HCT116 (cell line): ENCODE results near the gene MMD2. TPM values are rescaled to one million over a fixed set of nuclear protein-coding genes. Genes with fewer than 3 reads are reported as not detected.

Experiments used
- ATAC-seq: fragments of 200-7000 bp; cut with Tn5 transposase; 2 replicates; pipeline ENCODE4 v1.9.1; 2020; ENCODE audit warnings: mild to moderate bottlenecking, moderate library complexity
- BruUV-seq: library from RNA; stranded (reverse); fragments of 400-500 nt; replicated peaks from 2 replicates; lab custom pipeline; 2021; lab: Mats Ljungman, UMichigan
- CTCF ChIA-PET: fragments of 300-600 bp; sonication (Branson Sonifier 250); formaldehyde crosslinking; loops from one replicate; lab custom pipeline; 2021; ENCODE audit warnings: antibody characterized with exemption; lab: Charles Lee
- POLR2A ChIA-PET: fragments of 300-600, 350-600 bp; sonication (Branson Sonifier 250); formaldehyde crosslinking; loops from one replicate; lab custom pipeline; 2021; ENCODE audit warnings: antibody characterized with exemption; lab: Charles Lee
- RAD21 ChIA-PET, 2 experiments: fragments of 300-600 bp; sonication (Branson Sonifier 250); formaldehyde crosslinking; loops; one replicate each; lab custom pipeline; 2023; ENCODE audit warnings: low total read pairs in 2 of 2; ENCODE audit not compliant: uncharacterized antibody in 2 of 2, unreplicated experiment in 2 of 2, low non-redundant PET in 1 of 2; lab: Charles Lee
- DNase-seq: peaks from one replicate; pipeline ENCODE4 v3.0.0-alpha.2; 2010; ENCODE audit warnings: low read depth, low spot score
- H2AFZ ChIP-seq: fragments of 200-600 bp; shearing (Covaris generic), sonication (generic); 2 replicates; pipeline ENCODE4 v1.6.1; 2017; ENCODE audit warnings: low read depth, mixed run types, mixed read lengths, antibody characterized with exemption, low read length; ENCODE audit not compliant: poor library complexity, severe bottlenecking
- H3K27ac ChIP-seq: 2 replicates; pipeline ENCODE4 v1.5.1; 2012; ENCODE audit warnings: low read depth, low read length
- H3K27me3 ChIP-seq: fragments of 200-600 bp; sonication (generic); 2 replicates; pipeline ENCODE4 v1.6.1; 2016; ENCODE audit warnings: mixed run types, low read length, mixed read lengths; ENCODE audit not compliant: insufficient read depth
- H3K36me3 ChIP-seq, 2 experiments: fragments of 200-500 bp in 1 of 2; fragments of 200-600 bp in 1 of 2; sonication (Bioruptor generic) in 1 of 2; sonication (generic) in 1 of 2; 2 replicates each; pipeline versions ENCODE4 v1.5.1 to v1.6.1; 2014 to 2016; ENCODE audit warnings: low read length in 2 of 2, inconsistent platforms in 1 of 2, mixed read lengths in 1 of 2, mixed run types in 1 of 2; ENCODE audit not compliant: insufficient read depth in 2 of 2, control insufficient read depth in 1 of 2
- H3K4me1 ChIP-seq, 2 experiments: fragments of 200-600 bp in 1 of 2; sonication (generic) in 1 of 2; 2 replicates each; pipeline versions ENCODE4 v1.5.1 to v1.6.1; 2012 to 2017; ENCODE audit warnings: low read length in 2 of 2, inconsistent platforms in 1 of 2, mild to moderate bottlenecking in 1 of 2, mixed read lengths in 1 of 2, mixed run types in 1 of 2, moderate library complexity in 1 of 2; ENCODE audit not compliant: insufficient read depth in 2 of 2, control insufficient read depth in 1 of 2
- H3K4me2 ChIP-seq: fragments of 200-600 bp; sonication (generic); 2 replicates; pipeline ENCODE4 v1.6.1; 2017; ENCODE audit warnings: mixed run types, low read length, mixed read lengths
- H3K4me3 ChIP-seq, 2 experiments: fragments of 200-600 bp in 1 of 2; sonication (generic) in 1 of 2; replicated peaks in 1 of 2; 2 replicates each; pipeline ENCODE4 v1.5.1; 2011 to 2016; ENCODE audit warnings: low read length in 2 of 2, control low read depth in 1 of 2, low read depth in 1 of 2, mild to moderate bottlenecking in 1 of 2, mixed read lengths in 1 of 2, mixed run types in 1 of 2
- H3K79me2 ChIP-seq: fragments of 200-600 bp; sonication (generic); 2 replicates; pipeline ENCODE4 v1.6.1; 2017; ENCODE audit warnings: mild to moderate bottlenecking, mixed run types, low read length, moderate library complexity, mixed read lengths; ENCODE audit not compliant: insufficient read depth
- H3K9ac ChIP-seq: fragments of 200-600 bp; sonication (generic); 2 replicates; pipeline ENCODE4 v1.6.1; 2016; ENCODE audit warnings: low read length, mixed read lengths
- H3K9me2 ChIP-seq: fragments of 200-600 bp; sonication (generic), shearing (Covaris generic); 2 replicates; pipeline ENCODE4 v1.6.1; 2017; ENCODE audit warnings: mixed run types, mild to moderate bottlenecking, moderate library complexity; ENCODE audit not compliant: insufficient read depth
- H3K9me3 ChIP-seq, 2 experiments: fragments of 200-500 bp in 1 of 2; fragments of 200-600 bp in 1 of 2; sonication (Bioruptor generic) in 1 of 2; sonication (generic) in 1 of 2; 2 replicates each; pipeline ENCODE4 v1.6.1; 2014 to 2017; ENCODE audit warnings: low read length in 2 of 2, mixed read lengths in 2 of 2, inconsistent platforms in 1 of 2, low read depth in 1 of 2, mild to moderate bottlenecking in 1 of 2, mixed run types in 1 of 2, moderate library complexity in 1 of 2; ENCODE audit not compliant: control insufficient read depth in 1 of 2, insufficient read depth in 1 of 2
- H4K20me1 ChIP-seq: fragments of 200-600 bp; sonication (generic), shearing (Covaris generic); 2 replicates; pipeline ENCODE4 v1.6.1; 2017; ENCODE audit warnings: mixed run types, mild to moderate bottlenecking, moderate library complexity; ENCODE audit not compliant: insufficient read depth
- CEBPB ChIP-seq: IDR thresholded peaks from 2 replicates; pipeline ENCODE4 v1.6.1; 2012; ENCODE audit warnings: low read depth
- CTCF ChIP-seq, 3 experiments: fragments of 200-600 bp in 1 of 3; sonication (generic) in 1 of 3; IDR thresholded peaks in 2 of 3; conservative IDR thresholded peaks in 1 of 3; 2 replicates each; pipeline ENCODE4 v1.5.1; 2012 to 2017; ENCODE audit warnings: low read depth in 2 of 3, low read length in 2 of 3, antibody characterized with exemption in 1 of 3, borderline replicate concordance in 1 of 3, control low read depth in 1 of 3, mild to moderate bottlenecking in 1 of 3, mixed read lengths in 1 of 3, mixed run types in 1 of 3, moderate library complexity in 1 of 3; ENCODE audit not compliant: insufficient read depth in 1 of 3
- EGR1 ChIP-seq: IDR thresholded peaks from 2 replicates; pipeline ENCODE4 v1.6.1; 2012; ENCODE audit warnings: low read depth
- EZH2 ChIP-seq: fragments of 200-600 bp; sonication (generic); IDR thresholded peaks from 2 replicates; pipeline ENCODE4 v1.6.1; 2017; ENCODE audit warnings: antibody characterized with exemption, mixed run types
- EZH2phosphoT487 ChIP-seq: fragments of 200-600 bp; IDR thresholded peaks from 2 replicates; pipeline ENCODE4 v1.6.1; 2018; ENCODE audit warnings: antibody characterized with exemption, borderline replicate concordance
- FOSL1 ChIP-seq: IDR thresholded peaks from 2 replicates; pipeline ENCODE4 v1.6.1; 2012; ENCODE audit warnings: low read depth
- JUND ChIP-seq: IDR thresholded peaks from 2 replicates; pipeline ENCODE4 v1.6.1; 2012
- POLR2A ChIP-seq: IDR thresholded peaks from 2 replicates; pipeline ENCODE4 v1.7.0; 2011; ENCODE audit warnings: borderline replicate concordance; ENCODE audit not compliant: insufficient read depth, insufficient read length; ENCODE audit errors: extremely low read depth
- POLR2AphosphoS5 ChIP-seq: IDR thresholded peaks from 2 replicates; pipeline ENCODE4 v1.6.1; 2011; ENCODE audit warnings: mild to moderate bottlenecking, low read depth, low read length, moderate library complexity
- RAD21 ChIP-seq: IDR thresholded peaks from 2 replicates; pipeline ENCODE4 v1.6.1; 2012; ENCODE audit warnings: low read depth, mild to moderate bottlenecking
- REST ChIP-seq: IDR thresholded peaks from 2 replicates; pipeline ENCODE4 v1.6.1; 2012; ENCODE audit warnings: low read depth
- SIN3A ChIP-seq: IDR thresholded peaks from 2 replicates; pipeline ENCODE4 v1.6.1; 2012; ENCODE audit warnings: low read depth
- SP1 ChIP-seq: IDR thresholded peaks from 2 replicates; pipeline ENCODE4 v1.6.1; 2012; ENCODE audit warnings: low read depth
- SRF ChIP-seq: IDR thresholded peaks from 2 replicates; pipeline ENCODE4 v1.6.1; 2012; ENCODE audit warnings: low read depth
- YY1 ChIP-seq: IDR thresholded peaks from 2 replicates; pipeline ENCODE4 v1.6.1; 2011; ENCODE audit warnings: low read length, low read depth, moderate library complexity, mild to moderate bottlenecking; ENCODE audit not compliant: insufficient replicate concordance; ENCODE audit errors: extremely low read depth
- ZBTB33 ChIP-seq: IDR thresholded peaks from 2 replicates; pipeline ENCODE4 v1.6.1; 2011; ENCODE audit warnings: mild to moderate bottlenecking, low read length, moderate library complexity; ENCODE audit not compliant: insufficient replicate concordance; ENCODE audit errors: extremely low read depth
- ZFX ChIP-seq: fragments of 450-650 bp; IDR thresholded peaks from 2 replicates; pipeline ENCODE4 v1.6.1; 2017
- ZNF274 ChIP-seq: fragments of 200-500 bp; sonication (Bioruptor generic); IDR thresholded peaks from 2 replicates; pipeline ENCODE4 v1.6.1; 2014; ENCODE audit warnings: mild to moderate bottlenecking, low read depth, low read length, inconsistent platforms
- intact Hi-C: fragments of 100-400 bp; cut with micrococcal nuclease; formaldehyde crosslinking; loops from 2 replicates; pipeline ENCODE4 v1.10.0; 2022
- total RNA-seq: library from RNA; stranded (reverse); gene quantifications from one replicate; pipeline ENCODE4 v1.2.1, GENCODE V29; 2021; ENCODE audit not compliant: unreplicated experiment
- TF ChIP-seq, protein P1 (sequence below): IDR thresholded peaks from 2 replicates; pipeline ENCODE4 v1.6.1; 2012
- TF ChIP-seq, protein P2 (sequence below): IDR thresholded peaks from 2 replicates; pipeline ENCODE4 v1.6.1; 2012

MMD2 gene
- total RNA-seq, 1 experiment from 2014 or later, result not detected

DNA sequence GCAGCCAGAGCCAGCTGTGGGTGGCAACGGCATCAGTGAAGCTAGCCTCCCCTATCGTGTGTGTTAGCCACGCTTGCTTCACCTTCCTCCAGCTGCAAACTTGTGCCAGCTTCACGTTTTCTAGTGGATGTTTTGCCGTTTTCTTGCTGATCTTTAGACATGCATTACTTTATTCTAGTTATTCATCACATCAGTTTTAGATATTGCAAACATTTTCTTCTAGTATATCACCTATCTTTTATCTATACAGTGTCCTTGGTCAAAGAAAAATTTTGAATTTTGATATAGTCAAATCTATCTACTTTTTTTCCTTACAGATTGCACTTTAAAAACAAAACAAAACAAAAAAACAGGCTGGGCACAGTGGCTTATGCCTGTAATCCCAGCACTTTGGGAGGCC lies 90.5 kb downstream of the MMD2 start:
- TF ChIP-seq SIN3A (no peak), RAD21 (no peak), POLR2AphosphoS5 (no peak), ZNF274 (no peak), SP1 (no peak), EZH2phosphoT487 (no peak), FOSL1 (no peak), SRF (no peak), REST (no peak), ZBTB33 (no peak), POLR2A (no peak), EGR1 (no peak), ZFX (no peak), EZH2 (no peak), CEBPB (no peak), JUND (no peak), CTCF (IDR thresholded peaks at IDR 0.05 in 2 of 3, conservative IDR thresholded peaks at IDR 0.05 in 1 of 3; ENCODE audit: borderline replicate concordance in 1 of 3, insufficient read depth in 1 of 3, low read depth in 2 of 3, low read length in 2 of 3) (no peak), YY1 (no peak)
- TF ChIP-seq, protein P1, sequence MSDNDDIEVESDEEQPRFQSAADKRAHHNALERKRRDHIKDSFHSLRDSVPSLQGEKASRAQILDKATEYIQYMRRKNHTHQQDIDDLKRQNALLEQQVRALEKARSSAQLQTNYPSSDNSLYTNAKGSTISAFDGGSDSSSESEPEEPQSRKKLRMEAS, result no peak
- TF ChIP-seq, protein P2, sequence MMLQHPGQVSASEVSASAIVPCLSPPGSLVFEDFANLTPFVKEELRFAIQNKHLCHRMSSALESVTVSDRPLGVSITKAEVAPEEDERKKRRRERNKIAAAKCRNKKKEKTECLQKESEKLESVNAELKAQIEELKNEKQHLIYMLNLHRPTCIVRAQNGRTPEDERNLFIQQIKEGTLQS, result no peak
- Histone ChIP-seq H3K4me2 (no peak overlapping the region), H3K36me3 (no peaks in the 10 kb centered on the region), H3K27ac (no peak overlapping the region), H3K4me3 (no peak overlapping the region), H2AFZ (no peak overlapping the region), H3K9me2 (no peaks in the 10 kb centered on the region), H4K20me1 (no peaks in the 10 kb centered on the region), H3K79me2 (no peaks in the 10 kb centered on the region; the same call in 1 of the 2 replicates), H3K9ac (no peak overlapping the region), H3K9me3 (no peaks in the 10 kb centered on the region), H3K4me1 (no peaks in the 10 kb centered on the region), H3K27me3 (no peaks in the 10 kb centered on the region)
- DNase-seq, result no peak
- RAD21 ChIA-PET, result no interaction called here
- intact Hi-C loops, result no loop called here
- no TSS peak for BruUV-seq
- POLR2A ChIA-PET, result no interaction called here
- CTCF ChIA-PET, result no interaction called here
- ATAC-seq, result no peak
